ENCODE data around the gene GPR75. TPM values are rescaled to one million over a fixed set of nuclear protein-coding genes. Genes with fewer than 3 reads are reported as not detected.

Gene GPR75
- total RNA-seq, result 1 to 10 TPM; 1.3 to 2.5 TPM

GRCh38 chr2:53859206-53860181 lies at the start of gene GPR75:
GPR75 (minus strand) TSS chr2:53859967; CDS start chr2:53854756, 5,211 bp downstream.
- Histone ChIP-seq H3K36me3 (peaks cover 5% of the 10 kb centered on the region), H3K4me1 (peaks cover 0 to 12% of the 10 kb centered on the region in 2 donors), H3K4me3 (peak within 1 kb of the TSS; percentile 27 to 41), H3K27ac (no peak within 1 kb of the TSS), H3K9me3 (no peaks in the 10 kb centered on the region), H3K27me3 (no peaks in the 10 kb centered on the region)
- no peak for DNase-seq (ENCODE audit: low spot score)
- TF ChIP-seq, protein P1, sequence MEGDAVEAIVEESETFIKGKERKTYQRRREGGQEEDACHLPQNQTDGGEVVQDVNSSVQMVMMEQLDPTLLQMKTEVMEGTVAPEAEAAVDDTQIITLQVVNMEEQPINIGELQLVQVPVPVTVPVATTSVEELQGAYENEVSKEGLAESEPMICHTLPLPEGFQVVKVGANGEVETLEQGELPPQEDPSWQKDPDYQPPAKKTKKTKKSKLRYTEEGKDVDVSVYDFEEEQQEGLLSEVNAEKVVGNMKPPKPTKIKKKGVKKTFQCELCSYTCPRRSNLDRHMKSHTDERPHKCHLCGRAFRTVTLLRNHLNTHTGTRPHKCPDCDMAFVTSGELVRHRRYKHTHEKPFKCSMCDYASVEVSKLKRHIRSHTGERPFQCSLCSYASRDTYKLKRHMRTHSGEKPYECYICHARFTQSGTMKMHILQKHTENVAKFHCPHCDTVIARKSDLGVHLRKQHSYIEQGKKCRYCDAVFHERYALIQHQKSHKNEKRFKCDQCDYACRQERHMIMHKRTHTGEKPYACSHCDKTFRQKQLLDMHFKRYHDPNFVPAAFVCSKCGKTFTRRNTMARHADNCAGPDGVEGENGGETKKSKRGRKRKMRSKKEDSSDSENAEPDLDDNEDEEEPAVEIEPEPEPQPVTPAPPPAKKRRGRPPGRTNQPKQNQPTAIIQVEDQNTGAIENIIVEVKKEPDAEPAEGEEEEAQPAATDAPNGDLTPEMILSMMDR (IDR thresholded peaks at IDR 0.05), result no peak

DNA sequence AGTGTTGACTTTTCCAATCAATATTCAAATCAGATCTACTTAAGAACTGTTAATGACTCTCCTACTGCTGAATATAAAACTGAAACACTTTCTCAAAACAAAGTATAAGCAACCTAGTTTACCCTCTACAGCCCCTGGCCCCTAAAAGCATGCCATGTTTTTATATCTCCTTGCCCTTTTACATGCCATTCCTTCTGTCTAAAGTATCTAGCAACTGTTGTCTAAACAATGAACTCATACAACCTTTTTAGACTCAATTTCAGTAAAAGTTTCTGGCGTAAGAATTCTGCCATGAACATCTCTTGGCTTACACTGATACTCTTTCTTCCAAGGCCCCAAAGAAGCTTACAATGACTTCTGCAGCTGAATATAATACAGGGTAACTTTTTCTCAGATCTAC lies 47.8 kb upstream of the GPR75 start:
- no peak for DNase-seq (ENCODE audit: low spot score)
- Histone ChIP-seq H3K27ac (no peak overlapping the region), H3K4me1 (no peaks in the 10 kb centered on the region), H3K27me3 (no peaks in the 10 kb centered on the region), H3K36me3 (peaks cover 70% of the 10 kb centered on the region), H3K9me3 (no peaks in the 10 kb centered on the region), H3K4me3 (no peak overlapping the region)
- TF ChIP-seq, protein P1 (IDR thresholded peaks at IDR 0.05), result no peak

DNA sequence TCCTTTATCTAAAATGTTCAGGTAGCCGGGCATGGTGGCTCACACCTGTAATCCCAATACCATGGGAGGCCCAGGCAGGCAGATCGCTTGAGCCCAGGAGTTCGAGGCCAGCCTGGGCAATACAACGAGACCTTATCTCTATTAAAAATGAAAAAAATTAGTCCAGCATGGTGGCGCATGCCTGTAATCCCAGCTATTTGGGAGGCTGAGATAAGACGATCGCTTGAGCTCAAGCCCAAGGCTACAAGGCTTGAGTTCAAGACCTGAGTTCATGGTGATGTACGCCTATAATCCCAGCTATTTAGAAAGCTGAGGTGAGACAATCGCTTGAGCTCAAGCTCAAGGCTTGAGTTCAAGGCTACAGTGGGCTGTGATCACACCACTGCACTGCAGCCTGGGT lies 45.6 kb upstream of the GPR75 start:
- H3K27ac ChIP-seq, result no peak overlapping the region
- TF ChIP-seq, protein P1 (IDR thresholded peaks at IDR 0.05), result no peak
- DNase-seq (ENCODE audit: low spot score), result no peak
- H3K4me1 ChIP-seq, result no peaks in the 10 kb centered on the region
- no peaks in the 10 kb centered on the region for H3K9me3 ChIP-seq
- H3K4me3 ChIP-seq, result no peak overlapping the region
- H3K27me3 ChIP-seq, result no peaks in the 10 kb centered on the region
- H3K36me3 ChIP-seq, result peaks cover 91% of the 10 kb centered on the region

DNA sequence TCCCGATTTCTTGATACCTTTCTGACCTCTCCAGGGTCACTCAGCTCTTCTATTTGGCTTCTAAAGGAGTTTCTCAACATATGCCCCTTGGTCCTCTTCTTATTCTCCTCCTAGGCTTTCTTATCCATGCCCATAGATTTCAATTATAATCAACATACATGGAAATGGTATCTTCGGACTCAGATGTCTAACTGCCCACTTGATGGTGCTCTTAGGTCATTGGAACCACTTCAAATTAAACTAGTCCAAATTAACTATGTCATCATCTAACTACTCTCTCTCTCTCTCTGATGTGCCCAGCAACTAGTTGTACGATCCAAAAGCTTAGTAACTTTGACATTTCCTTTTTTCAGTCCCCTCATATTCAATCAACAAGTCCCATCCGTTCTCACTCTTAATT lies 43.2 kb upstream of the GPR75 start:
- no peaks in the 10 kb centered on the region for H3K27me3 ChIP-seq
- TF ChIP-seq, protein P1 (IDR thresholded peaks at IDR 0.05), result no peak
- H3K4me1 ChIP-seq, result no peaks in the 10 kb centered on the region
- H3K9me3 ChIP-seq, result no peaks in the 10 kb centered on the region
- no peak for DNase-seq (ENCODE audit: low spot score)
- peaks cover 94% of the 10 kb centered on the region for H3K36me3 ChIP-seq
- H3K27ac ChIP-seq, result no peak overlapping the region
- H3K4me3 ChIP-seq, result no peak overlapping the region

DNA sequence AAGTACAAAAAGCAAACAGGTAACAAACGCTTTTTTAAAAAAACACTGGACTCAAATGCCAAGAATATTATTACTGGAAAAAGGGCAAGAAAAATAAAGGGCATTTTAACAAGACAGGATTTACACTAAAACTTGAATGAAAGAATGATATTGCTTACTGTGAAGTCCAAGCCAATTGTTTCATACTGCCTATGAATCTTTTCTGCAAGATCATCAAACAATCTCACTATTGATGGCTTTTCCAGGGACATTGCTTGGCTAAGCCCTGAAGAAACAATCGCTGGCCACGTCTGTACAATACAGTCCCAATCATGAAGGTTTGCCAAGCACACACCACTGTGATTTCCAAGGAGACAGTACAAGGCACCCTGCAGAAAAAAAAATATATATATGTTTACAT lies 41.4 kb upstream of the GPR75 start:
- Histone ChIP-seq H3K36me3 (peaks cover 89% of the 10 kb centered on the region), H3K4me3 (no peak overlapping the region), H3K27me3 (no peaks in the 10 kb centered on the region), H3K27ac (no peak overlapping the region), H3K4me1 (no peaks in the 10 kb centered on the region), H3K9me3 (no peaks in the 10 kb centered on the region)
- no peak for DNase-seq (ENCODE audit: low spot score)
- TF ChIP-seq, protein P1 (IDR thresholded peaks at IDR 0.05), result no peak

Data from right atrium auricular region (tissue), 2 donors.